ENCODE results near the gene ACACA.

The ACACA gene

DNA sequence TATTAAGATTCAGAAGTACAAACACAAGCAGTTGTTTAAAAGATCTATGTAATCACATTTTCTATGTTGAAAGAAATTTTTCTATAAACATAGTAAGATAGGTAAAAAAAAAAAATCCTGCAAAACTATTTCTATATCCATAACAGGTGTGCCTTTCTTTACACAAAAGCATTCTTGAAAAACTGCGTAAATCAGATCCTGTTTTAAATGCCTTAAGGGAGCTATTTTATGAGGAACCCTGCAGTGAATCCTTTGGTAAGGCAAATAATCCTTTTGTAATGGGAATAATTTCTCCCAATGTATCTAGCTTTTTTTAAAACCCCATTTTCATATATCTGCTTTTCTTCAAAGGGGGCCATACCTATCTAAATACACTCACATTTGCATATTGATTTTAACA, 300.6 kb downstream of the ACACA start:
- TF ChIP-seq, protein P1, sequence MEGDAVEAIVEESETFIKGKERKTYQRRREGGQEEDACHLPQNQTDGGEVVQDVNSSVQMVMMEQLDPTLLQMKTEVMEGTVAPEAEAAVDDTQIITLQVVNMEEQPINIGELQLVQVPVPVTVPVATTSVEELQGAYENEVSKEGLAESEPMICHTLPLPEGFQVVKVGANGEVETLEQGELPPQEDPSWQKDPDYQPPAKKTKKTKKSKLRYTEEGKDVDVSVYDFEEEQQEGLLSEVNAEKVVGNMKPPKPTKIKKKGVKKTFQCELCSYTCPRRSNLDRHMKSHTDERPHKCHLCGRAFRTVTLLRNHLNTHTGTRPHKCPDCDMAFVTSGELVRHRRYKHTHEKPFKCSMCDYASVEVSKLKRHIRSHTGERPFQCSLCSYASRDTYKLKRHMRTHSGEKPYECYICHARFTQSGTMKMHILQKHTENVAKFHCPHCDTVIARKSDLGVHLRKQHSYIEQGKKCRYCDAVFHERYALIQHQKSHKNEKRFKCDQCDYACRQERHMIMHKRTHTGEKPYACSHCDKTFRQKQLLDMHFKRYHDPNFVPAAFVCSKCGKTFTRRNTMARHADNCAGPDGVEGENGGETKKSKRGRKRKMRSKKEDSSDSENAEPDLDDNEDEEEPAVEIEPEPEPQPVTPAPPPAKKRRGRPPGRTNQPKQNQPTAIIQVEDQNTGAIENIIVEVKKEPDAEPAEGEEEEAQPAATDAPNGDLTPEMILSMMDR (IDR thresholded peaks at IDR 0.05; ENCODE audit: low read depth, low read length, missing control alignments) = no peak
- no peak overlapping the region for H3K4me3 ChIP-seq (replicated peaks; ENCODE audit: low read depth, low read length)
- no peak for DNase-seq (ENCODE audit: extremely low read depth, low read depth)

DNA sequence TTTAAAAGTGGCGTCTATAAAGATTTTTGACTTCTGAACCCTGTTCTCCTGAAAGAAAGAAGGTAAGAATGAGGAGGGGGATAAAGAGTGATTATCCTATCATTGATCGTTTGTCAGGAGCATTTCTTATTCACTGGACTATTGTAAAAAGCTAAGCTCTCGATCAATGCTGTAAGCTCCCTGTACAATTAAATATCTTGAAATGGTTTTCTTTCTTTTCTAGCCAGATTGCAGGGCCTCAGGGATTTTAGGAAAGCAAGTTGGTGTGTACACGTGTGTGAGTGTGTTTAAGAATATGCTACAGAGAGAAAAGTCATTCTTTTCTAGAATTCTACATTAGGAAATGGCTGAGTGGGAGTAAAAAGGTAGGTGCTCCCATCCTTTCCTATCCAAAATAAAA, 303.4 kb downstream of the ACACA start:
- no peak for DNase-seq (ENCODE audit: extremely low read depth, low read depth)
- H3K4me3 ChIP-seq (replicated peaks; ENCODE audit: low read depth, low read length) = no peak overlapping the region
- TF ChIP-seq, protein P1 (IDR thresholded peaks at IDR 0.05; ENCODE audit: low read depth, low read length, missing control alignments) = no peak

DNA sequence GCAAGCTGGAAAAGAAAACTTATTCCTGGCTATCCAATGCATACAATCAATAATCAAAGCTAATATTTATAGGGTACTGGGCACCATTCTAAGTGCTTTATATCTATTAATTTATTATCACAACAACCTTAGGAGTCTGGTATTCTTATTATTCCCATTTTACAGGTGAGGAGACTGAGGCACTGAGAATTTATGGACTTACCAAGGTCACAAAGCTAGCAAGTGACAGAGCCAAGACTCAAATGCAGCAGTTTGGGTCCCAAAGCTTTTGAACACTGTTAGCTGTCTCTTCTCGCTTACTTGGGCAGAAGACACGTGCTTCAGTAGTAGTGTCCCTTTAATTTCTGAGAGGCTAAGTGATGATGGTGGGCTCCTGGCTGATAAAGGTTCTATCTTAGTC, 305.3 kb downstream of the ACACA start:
- DNase-seq (ENCODE audit: extremely low read depth, low read depth) = no peak
- TF ChIP-seq, protein P1 (IDR thresholded peaks at IDR 0.05; ENCODE audit: low read depth, low read length, missing control alignments) = no peak
- no peak overlapping the region for H3K4me3 ChIP-seq (replicated peaks; ENCODE audit: low read depth, low read length)

DNA sequence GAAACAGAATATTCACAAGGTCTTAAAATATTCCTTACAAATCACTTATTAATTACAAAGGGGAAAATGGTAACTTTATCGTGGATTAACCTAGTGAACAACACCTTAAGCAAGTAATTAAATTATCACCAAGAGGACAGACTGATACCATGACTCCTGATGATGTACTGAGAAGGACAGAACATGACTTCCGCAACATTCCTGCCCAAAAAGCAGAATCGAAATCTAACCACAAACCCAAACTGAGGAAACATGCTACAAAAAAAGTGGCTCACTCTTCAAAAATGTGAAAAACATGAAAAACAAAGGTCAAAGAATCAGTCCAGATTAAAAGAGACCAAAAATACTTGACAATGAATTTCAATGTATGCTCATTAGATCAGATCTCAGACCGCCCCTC, 306.4 kb downstream of the ACACA start:
- H3K4me3 ChIP-seq (replicated peaks; ENCODE audit: low read depth, low read length) = no peak overlapping the region
- TF ChIP-seq, protein P1 (IDR thresholded peaks at IDR 0.05; ENCODE audit: low read depth, low read length, missing control alignments) = no peak
- DNase-seq (ENCODE audit: extremely low read depth, low read depth) = no peak

DNA sequence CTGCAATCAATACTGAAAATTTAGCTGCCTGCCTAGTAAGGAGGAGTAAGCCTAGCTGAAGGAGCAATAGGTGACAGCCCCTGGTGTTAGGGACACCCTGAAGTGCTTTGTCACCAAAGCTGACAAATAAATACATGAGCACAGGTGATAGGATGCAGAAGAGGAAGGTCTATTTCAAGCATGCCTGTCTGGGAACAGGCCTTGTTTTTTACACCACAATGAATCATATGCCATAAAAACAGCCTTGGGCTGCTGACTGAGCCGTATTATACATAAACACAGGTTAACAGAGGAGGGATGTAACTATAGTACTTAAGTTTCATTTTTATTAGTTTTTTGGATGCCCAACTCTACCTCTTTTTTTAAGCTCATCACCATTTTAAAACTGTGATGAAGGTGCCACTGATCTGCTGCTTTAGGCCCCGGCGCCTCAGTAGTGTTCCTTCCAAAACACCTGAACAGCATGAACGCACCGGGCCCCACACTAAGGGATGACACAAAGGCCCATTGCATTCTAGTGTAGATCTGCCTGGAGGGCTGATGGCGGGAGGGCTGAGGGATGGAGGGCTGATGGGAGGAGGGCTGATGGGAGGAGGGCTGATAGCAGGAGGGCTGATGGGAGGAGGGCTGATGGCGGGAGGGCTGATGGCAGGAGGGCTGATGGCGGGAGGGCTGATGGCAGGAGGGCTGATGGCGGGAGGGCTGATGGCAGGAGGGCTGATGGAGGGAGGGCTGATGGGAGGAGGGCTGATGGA, 307.5 kb downstream of the ACACA start:
- TF ChIP-seq, protein P1 (IDR thresholded peaks at IDR 0.05; ENCODE audit: low read depth, low read length, missing control alignments) = no peak
- H3K4me3 ChIP-seq (replicated peaks; ENCODE audit: low read depth, low read length) = no peak overlapping the region
- DNase-seq (ENCODE audit: extremely low read depth, low read depth) = no peak

GRCh38 chr17:37098152-37098551, 308.5 kb downstream of the ACACA start:
- no peak overlapping the region for H3K4me3 ChIP-seq (replicated peaks; ENCODE audit: low read depth, low read length)
- DNase-seq (ENCODE audit: extremely low read depth, low read depth) = no peak
- TF ChIP-seq, protein P1 (IDR thresholded peaks at IDR 0.05; ENCODE audit: low read depth, low read length, missing control alignments) = no peak

GRCh38 chr17:37097154-37097553, 309.5 kb downstream of the ACACA start:
- TF ChIP-seq, protein P1 (IDR thresholded peaks at IDR 0.05; ENCODE audit: low read depth, low read length, missing control alignments) = no peak
- no peak for DNase-seq (ENCODE audit: extremely low read depth, low read depth)
- no peak overlapping the region for H3K4me3 ChIP-seq (replicated peaks; ENCODE audit: low read depth, low read length)
